Subcutaneous preadipocyte (primary cell): ENCODE data around the gene ZBTB6. TPM values are rescaled to one million over a fixed set of nuclear protein-coding genes. Genes with fewer than 3 reads are reported as not detected.

Source experiments
- small RNA-seq: library from RNA; depleted of rRNA; stranded (forward); fragments of <200 nt; gene quantifications from one replicate; pipeline ENCODE3, GENCODE V24; 2012
- total RNA-seq: library from RNA; depleted of rRNA; stranded (reverse); fragments of >200 nt; gene quantifications from 2 replicates; pipeline ENCODE4 v1.2.3, GENCODE V29; 2012

ZBTB6 gene, protein sequence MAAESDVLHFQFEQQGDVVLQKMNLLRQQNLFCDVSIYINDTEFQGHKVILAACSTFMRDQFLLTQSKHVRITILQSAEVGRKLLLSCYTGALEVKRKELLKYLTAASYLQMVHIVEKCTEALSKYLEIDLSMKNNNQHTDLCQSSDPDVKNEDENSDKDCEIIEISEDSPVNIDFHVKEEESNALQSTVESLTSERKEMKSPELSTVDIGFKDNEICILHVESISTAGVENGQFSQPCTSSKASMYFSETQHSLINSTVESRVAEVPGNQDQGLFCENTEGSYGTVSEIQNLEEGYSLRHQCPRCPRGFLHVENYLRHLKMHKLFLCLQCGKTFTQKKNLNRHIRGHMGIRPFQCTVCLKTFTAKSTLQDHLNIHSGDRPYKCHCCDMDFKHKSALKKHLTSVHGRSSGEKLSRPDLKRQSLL
- total RNA-seq = 7.3 and 9.6 TPM in 2 replicates

DNA sequence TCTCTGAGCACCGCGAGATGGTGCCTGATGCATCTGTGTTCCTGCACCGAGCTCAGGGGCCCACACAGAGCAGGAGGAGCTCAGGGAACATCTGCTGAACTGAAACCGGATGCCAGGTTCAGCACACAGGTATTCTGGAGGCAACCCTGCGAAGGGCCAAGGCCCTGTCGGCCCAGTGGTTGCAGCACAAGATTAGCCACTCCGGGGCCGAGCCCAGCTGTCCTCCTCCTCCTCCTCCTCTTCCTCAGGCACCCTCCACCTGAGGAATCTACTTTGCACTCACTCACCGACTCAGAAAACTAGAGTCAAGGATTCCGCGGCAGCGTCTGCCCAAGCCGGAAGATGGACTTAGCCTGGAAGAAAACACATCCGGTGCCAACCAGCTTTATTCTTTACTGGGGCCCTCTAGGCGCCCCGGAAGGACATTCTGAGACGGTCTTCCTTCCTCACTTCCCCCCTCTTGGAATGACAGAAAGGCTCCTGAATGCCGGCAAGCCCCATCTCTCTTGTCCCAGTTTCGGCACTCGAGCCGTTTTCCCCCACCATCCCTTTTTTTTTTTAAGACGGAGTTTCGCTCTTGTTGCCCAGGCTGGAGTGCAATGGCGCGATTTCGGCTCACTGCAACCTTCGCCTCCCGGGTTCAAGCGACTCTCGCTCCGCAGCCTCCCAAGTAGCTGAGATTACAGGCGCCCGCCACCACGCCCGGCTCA, at the start of gene ZBTB6:
Gene ZBTB6 (minus strand): TSS at position 360 of the 710 bp plus-strand sequence. CDS start 1,251 bp downstream, outside the sequence.

GRCh38 chr9:122940749-122941581, 27.8 kb upstream of the ZBTB6 start, which contains the start of gene RABGAP1:
RABGAP1 (plus strand) TSS chr9:122941020; CDS start chr9:122957060, 16,040 bp downstream.

DNA sequence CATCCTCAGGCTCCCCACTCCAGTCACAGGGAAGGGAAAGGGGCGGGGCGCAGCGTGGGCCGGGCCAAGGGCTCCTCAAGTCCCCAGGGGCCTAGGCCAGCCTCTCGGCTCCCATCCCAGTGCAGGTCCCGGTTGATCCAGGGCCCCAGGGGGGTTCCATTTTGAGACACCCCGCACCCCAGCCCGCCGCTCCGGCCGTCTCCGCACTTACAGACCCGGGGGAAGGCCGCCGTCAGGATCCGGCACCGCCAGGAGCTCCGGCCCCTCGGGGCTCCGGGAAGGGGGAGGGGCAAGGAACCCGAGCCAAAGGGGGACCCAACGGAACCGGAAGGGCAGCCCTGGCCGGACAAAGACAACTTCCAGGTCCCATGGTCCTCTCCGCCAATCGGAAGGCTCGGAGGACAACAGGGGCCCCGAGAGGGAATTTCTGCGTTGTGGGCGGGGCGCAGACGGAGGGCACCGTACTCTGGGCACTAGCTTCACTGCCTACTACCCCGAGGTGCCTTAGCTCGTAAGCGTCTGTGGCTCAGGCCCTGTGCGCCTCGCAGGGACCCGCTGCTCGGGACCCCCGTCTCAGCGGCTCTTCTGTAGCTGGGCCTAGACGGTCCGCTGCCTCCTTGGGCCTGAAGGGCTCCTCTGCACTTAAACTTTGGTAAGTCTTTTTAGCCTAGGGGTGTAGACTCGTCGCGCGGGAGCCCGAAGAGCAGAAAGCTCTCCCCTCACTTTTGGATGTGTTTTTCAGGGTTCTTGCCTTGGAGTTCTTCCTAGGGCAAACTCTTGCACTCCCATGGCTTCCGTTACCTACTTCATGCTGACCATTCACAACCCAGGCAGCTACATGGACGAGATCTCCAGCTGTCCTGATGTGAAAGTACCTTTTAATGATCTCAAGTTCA, 18.4 kb upstream of the ZBTB6 start, which contains the start of gene ZBTB26:
Gene ZBTB26 (minus strand): TSS at position 287 of the 896 bp plus-strand sequence. CDS start 11,578 bp downstream, outside the sequence.

DNA sequence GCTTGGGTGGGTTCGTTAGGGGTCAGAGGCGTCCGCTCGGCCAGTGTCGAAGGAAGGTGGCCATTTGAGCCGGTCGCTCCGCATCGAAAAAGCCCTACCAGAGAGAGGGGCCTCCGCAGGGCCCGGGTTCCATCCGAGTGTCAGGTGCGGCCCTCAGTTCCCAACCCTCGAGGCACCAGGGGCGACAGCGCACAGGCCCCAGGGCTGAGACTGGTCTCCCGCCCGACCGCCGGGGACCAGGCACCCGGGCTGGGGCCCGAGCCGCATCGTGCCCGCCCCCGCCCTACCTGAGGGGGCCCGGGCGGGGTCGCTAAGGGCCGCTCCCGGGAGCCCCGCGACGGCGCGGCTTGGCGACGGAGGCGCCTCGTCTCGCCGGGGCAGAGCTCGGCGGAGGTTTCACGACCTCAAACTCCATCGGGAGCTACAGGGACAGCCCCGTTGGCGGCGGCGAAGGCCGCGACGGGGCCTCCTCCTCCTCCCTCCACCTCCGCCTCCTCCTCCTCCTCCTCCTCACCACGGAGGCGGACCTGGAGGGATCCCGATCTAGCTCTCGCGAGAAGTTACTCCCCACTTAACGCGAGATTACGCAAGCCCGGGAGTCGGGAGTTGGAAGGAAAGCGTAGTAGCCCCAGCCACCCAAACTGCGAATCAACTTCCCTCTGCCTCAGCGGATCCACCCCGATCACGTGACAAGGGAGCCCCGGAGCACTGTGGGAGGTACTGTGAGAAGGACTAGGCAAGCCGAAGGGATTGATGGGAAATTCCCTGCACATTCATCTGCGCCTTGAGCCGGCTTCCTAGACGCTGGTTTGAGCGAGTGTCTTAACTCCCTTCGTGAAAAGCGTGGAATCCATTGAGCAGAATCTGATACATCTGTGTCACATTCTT, 8.1 kb downstream of the ZBTB6 start, which contains the start of gene RC3H2:
Gene RC3H2 (minus strand): TSS at position 537 of the 888 bp plus-strand sequence. CDS start 7,850 bp downstream, outside the sequence.

Small RNA genes within 50 kb of the gene (small RNA-seq; reads per million reads assigned to genes)
- gene RNY1P15 (not detected), gene SNORD90 (180 reads per million, percentile 99 among the genes with 10 or more reads in this experiment)

Other genes with a start within 250 kb of the ZBTB6 start
- not detected in 2 replicates for gene OR1L3, start 238.2 kb downstream of the ZBTB6 start, total RNA-seq
- not detected in 2 replicates for gene OR1L4, start 189.3 kb downstream of the ZBTB6 start, total RNA-seq
- gene OR1L6, start 171.0 kb downstream of the ZBTB6 start, total RNA-seq = not detected in 2 replicates
- not detected in 2 replicates for gene OR5C1, start 124.4 kb downstream of the ZBTB6 start, total RNA-seq
- gene OR1K1, start 113.2 kb downstream of the ZBTB6 start, total RNA-seq = not detected in 2 replicates
- 20.9 and 23.1 TPM in 2 replicates for gene PDCL, start 84.7 kb downstream of the ZBTB6 start, total RNA-seq
- 20.6 and 31.5 TPM in 2 replicates for gene RC3H2, start 8.0 kb downstream of the ZBTB6 start, total RNA-seq
- 2.6 and 3.3 TPM in 2 replicates for gene ZBTB26, start 18.2 kb upstream of the ZBTB6 start, total RNA-seq
- gene RABGAP1, start 27.7 kb upstream of the ZBTB6 start, total RNA-seq = 33.0 and 33.4 TPM in 2 replicates
- gene GPR21, start 120.3 kb upstream of the ZBTB6 start, total RNA-seq = 0.73 and 2.2 TPM in 2 replicates